Mucosa of gallbladder (tissue), 1 donor: ENCODE data around the gene SLC66A1. TPM values are rescaled to one million over a fixed set of nuclear protein-coding genes. Genes with fewer than 3 reads are reported as not detected.

Experiments
- DNase-seq: peaks from one replicate; pipeline ENCODE4 v3.0.0-alpha.2; 2020; ENCODE audit warnings: low spot score
- total RNA-seq: library from RNA; stranded (reverse); gene quantifications from one replicate; pipeline ENCODE4 v1.2.1, GENCODE V29; 2021
- donor health status: DM: no; HTN: no; CAD: no.

Gene SLC66A1
- total RNA-seq, 1 donor from 2014 or later = 19.9 TPM

DNA sequence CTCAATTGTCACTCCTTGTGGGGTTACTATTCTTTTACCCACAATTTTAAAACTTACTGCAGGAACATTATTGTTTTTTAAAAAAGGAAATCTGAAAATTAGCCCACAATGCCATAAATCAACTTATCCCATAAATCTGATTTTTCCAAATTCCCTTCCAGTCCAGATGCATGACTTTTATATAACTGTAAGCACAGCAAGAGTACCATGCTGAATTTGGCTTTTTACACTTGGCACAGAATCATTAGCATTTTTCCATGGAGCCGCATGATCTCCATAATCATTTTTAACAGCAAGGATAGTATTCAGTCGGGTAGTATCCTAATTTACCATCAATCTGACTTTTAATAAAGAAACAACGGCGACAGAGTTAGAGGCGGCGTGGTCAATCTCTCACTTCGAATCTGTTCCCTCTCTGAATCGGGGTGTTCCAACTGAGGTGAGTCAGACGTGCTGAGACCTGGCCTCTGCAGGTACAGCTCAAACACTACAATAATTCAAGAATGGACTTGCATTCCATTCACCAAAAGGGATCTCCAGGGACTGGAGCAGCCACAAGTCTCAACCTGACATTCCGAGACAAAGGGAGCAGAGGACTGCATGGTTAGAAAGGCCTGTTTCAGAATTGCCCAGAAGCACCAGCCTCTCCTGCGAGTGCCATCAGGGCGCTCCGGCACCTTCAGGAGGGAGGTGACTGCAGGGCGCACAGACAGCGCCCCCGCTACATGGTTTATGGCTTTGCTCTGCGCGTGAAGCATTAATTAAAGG lies 48.9 kb downstream of the SLC66A1 start:
- no peak for DNase-seq

DNA sequence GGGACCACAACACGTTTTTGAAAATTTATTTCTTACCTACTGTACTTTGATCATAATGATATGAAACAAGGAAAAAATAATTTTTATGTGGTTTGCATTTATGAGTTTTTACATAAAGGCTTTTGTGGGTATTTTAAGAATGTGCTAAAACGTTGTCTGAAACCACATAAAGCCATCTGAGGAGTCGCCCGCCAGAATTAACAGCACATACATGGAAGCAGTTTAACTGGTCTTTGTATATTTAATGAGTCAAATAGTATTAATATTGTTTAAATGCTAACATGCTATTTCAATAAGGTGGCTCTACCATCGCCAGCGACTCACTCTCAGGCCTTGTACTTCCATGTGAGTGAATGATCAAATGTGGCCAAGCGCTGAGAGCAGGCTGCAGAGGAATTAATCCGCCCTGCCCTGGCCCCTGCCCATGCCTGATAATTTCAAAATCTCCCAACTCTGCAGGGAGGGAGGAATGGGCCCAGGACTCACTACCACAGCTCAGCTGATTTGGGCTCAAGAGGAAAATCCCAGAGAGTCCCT lies 49.6 kb downstream of the SLC66A1 start:
- DNase-seq = no peak

DNA sequence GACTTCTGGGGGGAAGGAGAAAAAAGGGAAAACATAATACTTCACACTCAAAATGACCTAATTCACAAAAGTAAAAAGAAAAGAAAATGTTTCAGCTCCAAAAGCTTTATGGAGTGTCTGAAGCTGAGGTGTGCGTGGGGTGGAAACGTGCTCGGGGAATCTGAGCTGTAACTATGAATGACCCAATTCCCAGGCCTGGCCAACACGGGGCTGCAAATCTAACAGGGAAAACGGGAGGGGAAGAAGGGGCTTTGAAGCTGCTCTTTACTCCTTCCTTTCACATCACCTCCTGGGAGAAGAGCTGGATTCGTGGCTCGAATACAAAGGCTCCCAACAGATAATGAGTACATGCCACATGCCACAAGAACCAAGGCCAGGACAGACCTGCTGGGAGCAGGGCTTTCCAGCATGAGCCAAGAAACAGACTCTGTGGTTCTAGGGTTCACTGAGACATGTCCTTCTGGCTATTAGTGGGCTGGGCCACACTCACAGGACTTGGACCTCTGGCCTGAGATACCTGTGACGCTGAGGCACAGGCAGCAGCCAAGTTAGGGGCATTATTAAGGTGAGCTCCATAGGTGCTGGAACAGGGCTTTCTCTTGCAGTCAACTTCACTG lies 51.5 kb downstream of the SLC66A1 start:
- no peak for DNase-seq

DNA sequence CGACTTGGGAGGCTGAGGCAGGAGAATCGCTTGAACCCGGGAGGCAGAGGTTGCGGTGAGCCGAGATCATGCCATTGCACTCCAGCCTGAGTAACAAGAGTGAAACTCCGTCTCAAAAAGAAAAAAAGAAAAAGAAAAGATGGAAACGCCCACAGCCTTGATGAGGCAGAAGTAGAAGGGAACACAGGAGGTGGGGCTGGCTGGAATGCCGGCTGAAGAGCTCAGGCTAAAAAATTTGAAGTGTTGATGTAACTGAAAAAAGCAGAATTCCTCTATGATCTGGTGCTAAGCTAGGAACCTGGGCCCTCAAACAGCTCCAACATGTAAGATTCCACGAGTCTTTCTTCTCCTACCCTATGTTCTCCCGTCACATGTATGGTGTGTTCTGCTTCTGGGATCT lies 53.6 kb downstream of the SLC66A1 start:
- DNase-seq = no peak

DNA sequence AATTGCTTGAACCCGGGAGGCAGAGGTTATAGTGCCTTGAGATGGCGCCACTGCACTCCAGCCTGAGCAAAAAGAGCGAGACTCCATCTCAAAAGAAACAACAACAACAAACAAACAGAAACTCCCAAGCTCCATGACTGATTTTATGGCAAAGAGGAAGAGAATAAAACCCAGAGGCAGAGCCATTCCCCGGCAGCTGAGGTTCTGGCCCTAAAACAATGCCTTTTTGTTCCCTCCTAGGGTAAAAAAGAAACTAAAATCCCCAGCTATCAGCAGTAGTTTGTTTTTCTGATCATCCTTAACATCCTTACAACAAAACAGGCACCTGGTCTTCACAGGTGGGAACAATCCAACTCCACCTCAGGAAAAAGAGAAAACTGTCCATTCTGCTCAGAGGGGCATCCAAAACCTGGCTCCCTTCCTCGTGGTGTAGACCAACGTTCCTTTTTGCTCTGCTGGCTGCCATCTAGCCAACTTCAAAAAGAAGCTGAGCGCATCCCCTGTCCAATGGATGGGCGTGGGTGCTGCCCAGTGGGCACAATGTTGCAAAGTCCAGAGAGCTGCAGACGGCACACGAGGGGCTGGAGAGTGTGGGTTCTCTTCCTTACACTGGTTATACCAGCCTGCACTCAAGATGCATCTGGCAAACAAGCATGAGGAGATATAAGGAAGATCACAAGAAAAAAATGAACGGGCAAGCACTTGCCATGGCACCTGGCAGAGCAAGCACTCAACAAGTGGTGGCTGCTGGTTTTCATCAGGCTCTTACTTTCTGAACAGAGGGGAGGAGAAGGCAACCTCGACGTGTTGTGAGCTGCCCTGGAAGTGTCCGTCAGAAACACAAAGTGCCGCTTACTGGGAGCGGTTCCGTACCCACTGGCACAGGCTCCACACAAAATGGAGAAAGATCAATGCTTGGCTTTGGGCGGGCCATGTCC lies 54.7 kb downstream of the SLC66A1 start:
- no peak for DNase-seq

- peak; percentile 52 for DNase-seq
Measured at GRCh38 chr1:19367584-19368041, 55.5 kb downstream of the SLC66A1 start.

DNA sequence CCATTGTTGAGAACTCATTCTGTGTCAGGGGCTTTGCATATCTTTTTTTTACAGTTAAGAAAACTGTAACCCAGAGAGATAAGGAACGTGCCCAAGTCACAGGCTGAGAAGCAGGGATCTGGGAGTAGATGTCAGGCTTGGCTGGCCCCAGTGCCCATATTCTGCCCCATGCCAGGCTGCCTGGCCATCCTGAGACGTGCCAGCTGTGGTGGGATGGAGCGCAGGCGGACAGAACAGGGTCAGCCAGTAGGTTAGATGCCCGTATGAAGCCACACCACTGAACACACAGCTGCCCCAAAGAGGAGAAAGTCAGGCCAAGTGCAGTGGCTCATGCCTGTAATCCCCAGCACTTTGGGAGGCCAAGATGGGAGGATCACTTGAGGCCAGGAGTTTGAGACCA lies 55.9 kb downstream of the SLC66A1 start:
- no peak for DNase-seq

GRCh38 chr1:19368964-19369363 lies 56.8 kb downstream of the SLC66A1 start:
- DNase-seq = no peak

GRCh38 chr1:19369396-19370090 lies 57.4 kb downstream of the SLC66A1 start:
- DNase-seq = no peak

- no peak for DNase-seq
Measured at GRCh38 chr1:19370453-19371170, 58.5 kb downstream of the SLC66A1 start.

GRCh38 chr1:19371226-19372135 lies 59.4 kb downstream of the SLC66A1 start:
- DNase-seq = no peak

DNA sequence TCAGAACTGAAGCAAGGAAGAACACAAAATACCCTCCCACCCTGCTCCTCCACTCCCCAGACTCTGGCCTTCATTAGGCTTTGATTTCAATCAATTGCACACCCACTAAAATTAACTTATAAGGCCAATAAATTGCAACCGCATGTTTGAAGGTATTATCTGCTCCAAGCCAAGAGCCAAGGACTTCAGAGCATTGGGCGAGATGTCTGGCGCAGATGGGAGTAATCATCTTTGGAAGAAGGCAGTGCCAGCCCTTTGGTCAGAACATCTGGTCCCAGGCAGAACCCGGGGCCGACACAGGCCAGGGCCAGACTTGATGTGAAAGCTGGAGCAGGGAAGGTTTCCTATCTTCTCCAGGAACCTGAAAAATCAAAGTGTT lies 60.0 kb downstream of the SLC66A1 start:
- DNase-seq = no peak

DNA sequence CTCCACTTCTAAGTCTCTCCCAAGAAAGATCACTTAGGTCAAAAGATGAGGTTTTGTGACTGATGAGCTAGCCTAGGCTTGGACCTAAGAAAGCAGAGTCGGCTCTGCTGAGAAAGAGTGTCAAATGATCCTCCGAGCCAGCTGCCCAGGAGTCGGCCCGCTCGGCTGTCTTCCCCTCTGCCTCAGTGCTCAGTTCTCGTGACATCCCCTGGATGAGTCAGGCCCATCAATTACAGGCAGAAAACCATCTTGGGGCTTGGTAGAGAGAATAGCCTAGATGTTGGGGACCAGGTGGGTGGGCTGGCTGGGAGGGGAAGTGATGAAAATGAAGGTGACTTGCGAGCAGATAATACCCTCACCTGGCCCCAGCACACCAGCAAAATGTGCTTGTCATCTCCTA lies 60.5 kb downstream of the SLC66A1 start:
- DNase-seq = no peak

DNA sequence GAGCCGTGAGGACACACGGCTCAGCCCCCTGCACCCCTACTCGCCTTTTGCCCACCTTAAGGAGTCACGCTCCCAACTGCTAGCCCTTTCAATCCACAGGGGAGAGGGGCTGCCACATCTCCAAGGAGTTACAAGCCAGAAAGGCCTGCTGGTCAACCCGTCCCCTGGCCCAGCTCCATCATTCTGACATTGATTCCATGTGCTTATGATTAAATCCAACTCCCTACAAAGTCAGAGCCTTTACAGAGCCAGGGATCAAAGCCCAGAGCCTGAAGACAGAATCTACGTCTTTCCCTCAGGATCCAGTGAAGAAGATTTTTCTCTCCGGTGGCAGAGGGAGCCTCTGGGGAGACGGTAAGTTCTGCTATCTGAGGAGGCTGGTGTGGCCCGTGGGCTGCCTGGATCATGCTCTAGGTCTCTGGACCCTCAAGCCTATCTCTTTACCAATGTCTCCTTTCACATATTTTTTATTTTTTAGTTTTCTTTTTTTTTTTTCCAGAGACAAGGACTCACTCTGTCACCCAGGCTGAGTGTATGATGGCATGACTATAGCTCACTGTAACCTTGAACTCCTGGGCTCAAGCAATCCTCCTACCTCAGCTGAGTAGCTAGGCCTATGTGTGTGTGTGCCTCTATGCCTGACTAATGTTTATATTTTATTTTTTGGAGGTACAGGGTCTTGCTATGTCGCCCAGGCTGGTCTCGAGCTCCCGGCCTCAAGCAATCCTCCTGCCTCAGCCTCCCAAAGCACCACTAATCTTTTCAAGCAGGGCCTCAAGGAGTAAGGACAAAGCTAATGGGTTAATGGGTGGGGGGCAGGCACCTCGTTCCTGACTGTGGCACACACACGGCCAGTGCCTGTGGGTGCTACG lies 61.3 kb downstream of the SLC66A1 start:
- DNase-seq = no peak

- DNase-seq = no peak
Measured at GRCh38 chr1:19374083-19374801, 62.1 kb downstream of the SLC66A1 start.

DNA sequence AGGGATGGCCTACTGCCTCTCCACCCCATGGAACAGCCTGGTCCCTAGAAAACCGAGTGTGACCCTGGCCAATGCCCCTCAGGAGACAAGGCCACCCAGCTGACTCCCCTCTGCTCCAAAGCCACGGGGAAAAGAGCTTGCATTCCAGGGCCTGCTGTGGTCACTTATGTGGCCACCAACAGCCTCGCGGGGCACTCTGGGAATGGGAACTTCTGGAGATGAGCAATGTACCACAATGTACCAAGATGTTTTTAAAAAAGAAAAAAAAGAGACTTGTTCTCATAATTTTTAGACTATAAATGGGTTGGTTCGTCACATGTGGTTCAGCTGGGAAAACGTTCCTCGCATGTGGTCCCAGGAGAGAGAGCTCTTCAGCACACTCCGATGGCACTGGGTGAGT lies 62.8 kb downstream of the SLC66A1 start:
- DNase-seq = no peak

DNA sequence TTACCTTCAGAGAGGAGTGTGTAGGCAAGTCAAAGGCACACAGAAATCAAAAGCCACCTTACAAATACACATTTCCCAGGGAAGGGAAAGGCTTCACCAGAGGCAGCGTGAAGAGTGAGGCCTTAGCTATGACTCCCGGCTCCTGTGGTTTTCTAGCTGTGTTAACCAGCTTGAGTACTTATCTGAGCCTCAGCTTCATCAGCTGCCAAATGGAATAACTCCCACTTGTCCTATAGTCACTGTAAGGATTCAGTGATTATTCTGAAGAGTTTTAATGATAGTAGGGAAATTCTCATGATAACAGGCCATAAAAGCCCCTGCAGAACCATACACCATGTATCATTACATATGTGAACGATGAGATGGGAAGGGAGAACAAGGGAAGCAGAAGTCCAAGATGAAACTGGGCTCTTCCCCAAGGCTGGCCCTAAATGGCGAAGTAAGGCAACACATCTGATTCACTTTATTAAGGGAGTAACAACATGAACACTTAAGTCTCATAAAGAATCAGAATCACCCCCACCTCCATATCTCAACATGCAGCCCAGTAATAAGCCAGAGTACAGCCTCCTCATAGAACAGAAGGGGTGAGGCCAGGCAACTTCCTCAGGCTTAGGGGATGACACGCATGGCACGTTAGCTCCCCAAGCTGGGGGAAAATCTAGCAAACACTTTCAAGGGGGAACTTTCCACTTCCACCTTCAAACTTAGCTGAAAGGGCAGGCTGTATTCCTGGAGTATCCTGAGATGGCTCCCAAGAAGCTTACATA lies 63.7 kb downstream of the SLC66A1 start:
- no peak for DNase-seq
